Measurements from ENCODE around the gene TAPBPL. TPM values are rescaled to one million over a fixed set of nuclear protein-coding genes. Genes with fewer than 3 reads are reported as not detected.

Gene TAPBPL
- total and polyA plus RNA-seq, 2 of the 13 experiments (the other 11 are each of a cell fraction or from before 2014, with no cell fraction given): 10.0 to 14.5 TPM

GRCh38 chr12:6493497-6494257, 41.8 kb downstream of the TAPBPL start, which contains the start of gene NCAPD2 (continued):
- TF ChIP-seq ZKSCAN5 (CRISPR knock-in tag; IDR thresholded peaks at IDR 0.05) (no peak), ZFP1 (CRISPR knock-in tag; IDR thresholded peaks at IDR 0.05) (no peak; the same call in 1 of the 2 replicates), BHLHE40 (IDR thresholded peaks at IDR 0.05; ENCODE audit: low read length) (no peak), ZNF124 (CRISPR knock-in tag; IDR thresholded peaks at IDR 0.05) (0 out of 2 replicates have a peak, but pooled peaks have one; percentile 40), SNRNP70 (IDR thresholded peaks at IDR 0.05; ENCODE audit: low read depth, low read length) (no peak), GABPB1 (CRISPR knock-in tag; IDR thresholded peaks at IDR 0.05) (peak; percentile 56; the same call in 1 of the 2 replicates), PCBP2 (optimal IDR thresholded peaks at IDR 0.05; ENCODE audit: low read depth, low read length, poor library complexity, severe bottlenecking) (no peak), TFDP2 (CRISPR knock-in tag; IDR thresholded peaks at IDR 0.05) (peak; percentile 97), ZNF501 (CRISPR knock-in tag; IDR thresholded peaks at IDR 0.05) (peak; percentile 80; the same call in 1 of the 2 replicates), REPIN1 (CRISPR knock-in tag; IDR thresholded peaks at IDR 0.05; ENCODE audit: borderline replicate concordance, low read depth) (no peak), DMAP1 (CRISPR knock-in tag; IDR thresholded peaks at IDR 0.05) (peak; percentile 91), ZFY (CRISPR knock-in tag; IDR thresholded peaks at IDR 0.05) (0 out of 2 replicates have a peak, but pooled peaks have one; percentile 7), ZNF747 (CRISPR knock-in tag; IDR thresholded peaks at IDR 0.05; ENCODE audit: borderline replicate concordance) (no peak), TAF1 (CRISPR knock-in tag; IDR thresholded peaks at IDR 0.05) (peak; percentile 55), ZBTB8A (CRISPR knock-in tag; IDR thresholded peaks at IDR 0.05; ENCODE audit: borderline replicate concordance, low read depth) (no peak), ZMAT3 (CRISPR knock-in tag; conservative IDR thresholded peaks at IDR 0.05) (no peak; the same call in 1 of the 2 replicates), EEA1 (CRISPR knock-in tag; IDR thresholded peaks at IDR 0.05; ENCODE audit: borderline replicate concordance) (no peak), SP5 (CRISPR knock-in tag; IDR thresholded peaks at IDR 0.05; ENCODE audit: borderline replicate concordance, low read depth) (no peak), TCF7L2 (IDR thresholded peaks at IDR 0.05; ENCODE audit: low read depth, low read length) (no peak), ZNF75D (CRISPR knock-in tag; IDR thresholded peaks at IDR 0.05; ENCODE audit: borderline replicate concordance) (no peak), SSRP1 (CRISPR knock-in tag; IDR thresholded peaks at IDR 0.05) (no peak)
- TF ChIP-seq, protein P1, sequence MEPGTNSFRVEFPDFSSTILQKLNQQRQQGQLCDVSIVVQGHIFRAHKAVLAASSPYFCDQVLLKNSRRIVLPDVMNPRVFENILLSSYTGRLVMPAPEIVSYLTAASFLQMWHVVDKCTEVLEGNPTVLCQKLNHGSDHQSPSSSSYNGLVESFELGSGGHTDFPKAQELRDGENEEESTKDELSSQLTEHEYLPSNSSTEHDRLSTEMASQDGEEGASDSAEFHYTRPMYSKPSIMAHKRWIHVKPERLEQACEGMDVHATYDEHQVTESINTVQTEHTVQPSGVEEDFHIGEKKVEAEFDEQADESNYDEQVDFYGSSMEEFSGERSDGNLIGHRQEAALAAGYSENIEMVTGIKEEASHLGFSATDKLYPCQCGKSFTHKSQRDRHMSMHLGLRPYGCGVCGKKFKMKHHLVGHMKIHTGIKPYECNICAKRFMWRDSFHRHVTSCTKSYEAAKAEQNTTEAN (CRISPR knock-in tag; conservative IDR thresholded peaks at IDR 0.05): no peak; the same call in 1 of the 2 replicates

Measured in HepG2 (cell line).